ENCODE results near the gene MAP1LC3B. TPM values are rescaled to one million over a fixed set of nuclear protein-coding genes. Genes with fewer than 3 reads are reported as not detected.

Gene MAP1LC3B
- total RNA-seq, 1 donor from 2014 or later = 39.1 TPM

DNA sequence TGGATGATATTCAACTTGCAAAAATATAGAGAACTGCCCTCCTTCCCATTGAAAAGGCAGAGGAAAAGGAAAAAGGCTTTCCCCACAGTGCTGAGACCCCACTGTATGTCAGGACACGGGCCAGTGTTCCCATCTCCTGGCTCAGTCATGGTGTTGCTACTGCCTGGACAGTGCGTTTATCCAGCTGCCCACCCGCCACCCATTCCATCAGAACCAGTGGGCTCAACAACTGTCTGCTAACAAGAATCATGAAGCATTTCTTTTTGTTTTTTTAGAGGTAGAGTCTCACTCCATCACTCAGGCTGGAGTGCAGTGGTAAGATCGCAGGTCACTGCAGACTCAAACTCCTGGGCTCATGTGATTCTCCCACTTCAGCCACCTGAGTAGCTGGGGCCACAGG is 19.8 kb upstream of the MAP1LC3B start:
- DNase-seq (ENCODE audit: low spot score) = no peak
- no peak for TF ChIP-seq EZH2 (IDR thresholded peaks at IDR 0.05)
- no peak for TF ChIP-seq EZH2phosphoT487 (IDR thresholded peaks at IDR 0.05)
- TF ChIP-seq, protein P1, sequence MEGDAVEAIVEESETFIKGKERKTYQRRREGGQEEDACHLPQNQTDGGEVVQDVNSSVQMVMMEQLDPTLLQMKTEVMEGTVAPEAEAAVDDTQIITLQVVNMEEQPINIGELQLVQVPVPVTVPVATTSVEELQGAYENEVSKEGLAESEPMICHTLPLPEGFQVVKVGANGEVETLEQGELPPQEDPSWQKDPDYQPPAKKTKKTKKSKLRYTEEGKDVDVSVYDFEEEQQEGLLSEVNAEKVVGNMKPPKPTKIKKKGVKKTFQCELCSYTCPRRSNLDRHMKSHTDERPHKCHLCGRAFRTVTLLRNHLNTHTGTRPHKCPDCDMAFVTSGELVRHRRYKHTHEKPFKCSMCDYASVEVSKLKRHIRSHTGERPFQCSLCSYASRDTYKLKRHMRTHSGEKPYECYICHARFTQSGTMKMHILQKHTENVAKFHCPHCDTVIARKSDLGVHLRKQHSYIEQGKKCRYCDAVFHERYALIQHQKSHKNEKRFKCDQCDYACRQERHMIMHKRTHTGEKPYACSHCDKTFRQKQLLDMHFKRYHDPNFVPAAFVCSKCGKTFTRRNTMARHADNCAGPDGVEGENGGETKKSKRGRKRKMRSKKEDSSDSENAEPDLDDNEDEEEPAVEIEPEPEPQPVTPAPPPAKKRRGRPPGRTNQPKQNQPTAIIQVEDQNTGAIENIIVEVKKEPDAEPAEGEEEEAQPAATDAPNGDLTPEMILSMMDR (IDR thresholded peaks at IDR 0.05) = no peak
- Mint-ChIP-seq H3K36me3 (no peaks in the 10 kb centered on the region), H3K27ac (no peak overlapping the region), H3K4me1 (peaks cover 31% of the 10 kb centered on the region), H3K9me3 (no peaks in the 10 kb centered on the region), H3K4me3 (no peak overlapping the region), H3K27me3 (ENCODE audit: insufficient read depth, low read depth) (peaks cover 2% of the 10 kb centered on the region)
- Histone ChIP-seq H3K27me3 (no peaks in the 10 kb centered on the region), H3K4me2 (no peak overlapping the region), H3K9ac (no peak overlapping the region), H4K20me1 (ENCODE audit: low read depth) (peaks cover 46% of the 10 kb centered on the region), H3K4me1 (peaks cover 20% of the 10 kb centered on the region), H3K4me3 (no peak overlapping the region), H3K36me3 (no peaks in the 10 kb centered on the region), H2AFZ (replicated peaks) (no peak overlapping the region), H3K79me2 (ENCODE audit: low read depth) (peaks cover 62% of the 10 kb centered on the region), H3F3A (ENCODE audit: low read depth) (no peaks in the 10 kb centered on the region), H3K9me3 (ENCODE audit: low read depth) (no peaks in the 10 kb centered on the region), H3K27ac (no peak overlapping the region)

DNA sequence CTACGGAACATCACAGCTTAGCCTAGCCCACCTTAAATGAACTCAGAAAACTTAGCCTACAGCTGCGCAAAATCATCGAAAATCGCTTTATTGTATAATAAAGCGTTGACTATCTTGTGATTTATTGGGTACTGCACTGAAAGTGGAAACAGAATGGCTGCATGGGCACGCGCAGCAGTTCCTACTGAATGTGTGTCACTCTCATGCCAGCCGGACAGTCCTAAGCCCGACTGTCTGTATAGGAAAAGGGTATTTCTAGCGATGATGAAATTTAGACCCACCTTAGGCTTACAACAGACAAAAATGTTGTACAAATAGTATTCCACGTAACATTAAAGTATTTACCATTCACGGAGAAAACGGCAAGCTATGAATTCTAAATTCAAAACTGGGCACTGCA is 17.8 kb upstream of the MAP1LC3B start:
- Histone ChIP-seq H3K4me3 (no peak overlapping the region), H3K79me2 (ENCODE audit: low read depth) (peaks cover 60% of the 10 kb centered on the region), H2AFZ (replicated peaks) (no peak overlapping the region), H3K4me1 (peaks cover 15% of the 10 kb centered on the region), H3K36me3 (no peaks in the 10 kb centered on the region), H3K9me3 (ENCODE audit: low read depth) (no peaks in the 10 kb centered on the region), H3K27ac (no peak overlapping the region), H3K4me2 (no peak overlapping the region), H3F3A (ENCODE audit: low read depth) (no peaks in the 10 kb centered on the region), H4K20me1 (ENCODE audit: low read depth) (peaks cover 32% of the 10 kb centered on the region), H3K9ac (no peak overlapping the region), H3K27me3 (no peaks in the 10 kb centered on the region)
- peaks cover 6% of the 10 kb centered on the region for H3K36me3 Mint-ChIP-seq
- H3K4me1 Mint-ChIP-seq = peaks cover 22% of the 10 kb centered on the region
- peaks cover 6% of the 10 kb centered on the region for H3K27me3 Mint-ChIP-seq (ENCODE audit: insufficient read depth, low read depth)
- H3K9me3 Mint-ChIP-seq = no peaks in the 10 kb centered on the region
- no peak overlapping the region for H3K27ac Mint-ChIP-seq
- peak; percentile 1 for DNase-seq (ENCODE audit: low spot score)
- TF ChIP-seq EZH2phosphoT487 (IDR thresholded peaks at IDR 0.05) (no peak), EZH2 (IDR thresholded peaks at IDR 0.05) (no peak)
- TF ChIP-seq, protein P1 (IDR thresholded peaks at IDR 0.05) = no peak
- no peak overlapping the region for H3K4me3 Mint-ChIP-seq

DNA sequence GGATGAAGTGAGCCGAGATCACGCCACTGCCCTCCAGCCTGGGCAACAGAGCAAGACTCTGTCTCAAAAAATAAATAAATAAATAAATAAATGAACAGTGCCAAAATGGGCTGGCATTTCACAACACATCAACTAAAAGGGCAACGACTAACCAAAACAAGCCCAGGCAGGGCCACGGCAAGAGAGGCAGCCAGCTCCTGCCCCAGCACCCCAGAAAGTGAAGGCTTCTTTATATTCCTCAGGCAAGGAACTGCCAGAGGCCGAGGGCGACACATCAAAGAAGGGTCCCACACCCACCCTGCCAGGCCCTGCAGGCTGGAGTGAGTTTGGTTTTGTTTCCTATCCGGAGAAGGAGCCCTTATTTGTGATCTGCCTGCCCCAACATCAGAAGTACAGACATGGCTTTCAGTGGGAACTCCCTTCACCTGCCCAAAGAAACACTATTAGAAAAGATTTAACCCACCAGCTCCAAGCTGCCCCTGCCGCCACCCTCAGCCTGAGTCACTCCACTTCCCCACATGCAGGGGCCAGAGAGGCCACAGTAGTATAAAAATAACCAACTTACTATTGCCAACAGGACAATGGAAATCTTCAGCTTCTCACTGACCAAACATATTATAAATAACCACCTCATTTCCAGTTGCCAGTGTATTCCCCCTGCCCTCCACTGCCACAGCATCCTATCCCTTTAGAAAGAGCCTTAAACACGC is 16.6 kb upstream of the MAP1LC3B start:
- H3K36me3 ChIP-seq = no peaks in the 10 kb centered on the region
- TF ChIP-seq EZH2 (IDR thresholded peaks at IDR 0.05) (no peak), EZH2phosphoT487 (IDR thresholded peaks at IDR 0.05) (no peak)
- TF ChIP-seq, protein P1 (IDR thresholded peaks at IDR 0.05) = no peak
- no peaks in the 10 kb centered on the region for H3F3A ChIP-seq (ENCODE audit: low read depth)
- H3K79me2 ChIP-seq (ENCODE audit: low read depth) = peaks cover 62% of the 10 kb centered on the region
- no peaks in the 10 kb centered on the region for H3K9me3 ChIP-seq (ENCODE audit: low read depth)
- no peak overlapping the region for H2AFZ ChIP-seq (replicated peaks)
- Mint-ChIP-seq H3K27me3 (ENCODE audit: insufficient read depth, low read depth) (peaks cover 4% of the 10 kb centered on the region), H3K9me3 (no peaks in the 10 kb centered on the region), H3K27ac (peak overlapping the region; percentile 58), H3K4me3 (no peak overlapping the region), H3K4me1 (peaks cover 16% of the 10 kb centered on the region), H3K36me3 (peaks cover 6% of the 10 kb centered on the region)
- no peak overlapping the region for H3K9ac ChIP-seq
- peaks cover 19% of the 10 kb centered on the region for H4K20me1 ChIP-seq (ENCODE audit: low read depth)
- H3K4me3 ChIP-seq = no peak overlapping the region
- DNase-seq (ENCODE audit: low spot score) = peak; percentile 1
- no peak overlapping the region for H3K27ac ChIP-seq
- H3K4me1 ChIP-seq = peaks cover 8% of the 10 kb centered on the region
- no peak overlapping the region for H3K4me2 ChIP-seq
- H3K27me3 ChIP-seq = no peaks in the 10 kb centered on the region
